Activated T-cell treated with anti-CD3 and anti-CD28 coated beads for 4 hours (primary cell): ENCODE results near the gene HORMAD2.

Experiments
- DNase-seq: peaks from one replicate; pipeline ENCODE4 v3.0.0-alpha.2; 2020

Gene HORMAD2

GRCh38 chr22:30079952-30080533 lies at the start of gene HORMAD2:
HORMAD2 (plus strand) TSS chr22:30080464; CDS start chr22:30093953, 13,489 bp downstream.
- DNase-seq, result no peak

- no peak for DNase-seq
Observed at GRCh38 chr22:30031328-30031727, 48.9 kb upstream of the HORMAD2 start.

- DNase-seq, result no peak
Observed at GRCh38 chr22:30031764-30032455, 48.4 kb upstream of the HORMAD2 start.

GRCh38 chr22:30033137-30033536 lies 47.1 kb upstream of the HORMAD2 start:
- DNase-seq, result no peak

GRCh38 chr22:30033901-30034300 lies 46.4 kb upstream of the HORMAD2 start:
- no peak for DNase-seq

GRCh38 chr22:30036656-30037055 lies 43.6 kb upstream of the HORMAD2 start:
- DNase-seq, result no peak

GRCh38 chr22:30038219-30038618 lies 42.0 kb upstream of the HORMAD2 start:
- DNase-seq, result no peak

GRCh38 chr22:30040499-30041260 lies 39.6 kb upstream of the HORMAD2 start:
- DNase-seq, result no peak

GRCh38 chr22:30041475-30041874 lies 38.8 kb upstream of the HORMAD2 start:
- no peak for DNase-seq

GRCh38 chr22:30041881-30042280 lies 38.4 kb upstream of the HORMAD2 start:
- DNase-seq, result no peak

- no peak for DNase-seq
Observed at GRCh38 chr22:30043161-30043560, 37.1 kb upstream of the HORMAD2 start.

GRCh38 chr22:30044369-30044768 lies 35.9 kb upstream of the HORMAD2 start:
- no peak for DNase-seq

GRCh38 chr22:30044881-30045493 lies 35.3 kb upstream of the HORMAD2 start:
- DNase-seq, result no peak

- DNase-seq, result no peak
Observed at GRCh38 chr22:30045494-30045887, 34.8 kb upstream of the HORMAD2 start.

GRCh38 chr22:30045901-30046715 lies 34.2 kb upstream of the HORMAD2 start:
- no peak for DNase-seq

GRCh38 chr22:30046716-30047363 lies 33.4 kb upstream of the HORMAD2 start:
- no peak for DNase-seq

- no peak for DNase-seq
Observed at GRCh38 chr22:30047364-30047738, 32.9 kb upstream of the HORMAD2 start.

- DNase-seq, result no peak
Observed at GRCh38 chr22:30048681-30049080, 31.6 kb upstream of the HORMAD2 start.

- DNase-seq, result no peak
Observed at GRCh38 chr22:30054067-30054763, 26.0 kb upstream of the HORMAD2 start.

- DNase-seq, result no peak
Observed at GRCh38 chr22:30054764-30055069, 25.5 kb upstream of the HORMAD2 start.

- no peak for DNase-seq
Observed at GRCh38 chr22:30056015-30056414, 24.2 kb upstream of the HORMAD2 start.

GRCh38 chr22:30057375-30057774 lies 22.9 kb upstream of the HORMAD2 start:
- DNase-seq, result no peak
